Mucosa of descending colon (tissue), 3 donors: ENCODE measurements around the gene MRPS24. TPM values are rescaled to one million over a fixed set of nuclear protein-coding genes. Genes with fewer than 3 reads are reported as not detected.

Source experiments
- ATAC-seq: fragments of 200-7000 bp; cut with Tn5 transposase; one replicate; pipeline ENCODE4 v1.9.1; 2020; ENCODE audit warnings: mild to moderate bottlenecking, moderate library complexity
- DNase-seq, 3 donors: peaks; one replicate each; pipeline ENCODE4 v3.0.0-alpha.2; 2020
- H3K36me3 ChIP-seq: fragments of 200-600 bp; one replicate; pipeline ENCODE4 v1.8.0; 2021; ENCODE audit warnings: low read depth, mild to moderate bottlenecking
- H3K4me1 ChIP-seq: fragments of 200-600 bp; one replicate; pipeline ENCODE4 v1.8.0; 2021; ENCODE audit warnings: low read depth, mild to moderate bottlenecking
- H3K4me3 ChIP-seq: fragments of 200-600 bp; one replicate; pipeline ENCODE4 v1.8.0; 2021; ENCODE audit warnings: mild to moderate bottlenecking
- H3K9me3 ChIP-seq: fragments of 200-600 bp; one replicate; pipeline ENCODE4 v1.8.0; 2021; ENCODE audit warnings: mild to moderate bottlenecking
- CTCF ChIP-seq: fragments of 200-600 bp; IDR thresholded peaks from one replicate; pipeline ENCODE4 v1.8.0; 2022; ENCODE audit warnings: antibody characterized with exemption, mild to moderate bottlenecking
- intact Hi-C, 2 donors: fragments of 100-400 bp; cut with DNase I in 1 of 2; cut with micrococcal nuclease in 1 of 2; formaldehyde crosslinking; loops; one replicate each; pipeline versions ENCODE4 v1.11.0 to v1.11.1; 2022; cut with DNase I, micrococcal nuclease
- total RNA-seq, 3 donors: library from RNA; stranded (reverse); fragmentation: NEBNext Ultra II Directional in 2 of 3; extraction: Animal tissue kit (Norgen Biotek cat#: 25700) in 2 of 3; gene quantifications; one replicate each; pipeline versions ENCODE4 v1.2.1 to v1.2.4, GENCODE V29; 2021 to 2023
- donor health status: DM: no; HTN: no; CAD: no; lungs with moderate emphysema.
- donor health status: DM: no; HTN: no; CAD: no.
- donor health status: DM: no; HTN: yes; CAD: no.

The MRPS24 gene
- total RNA-seq, 3 donors from 2014 or later = 86.4 to 93.1 (median 90.2) TPM

GRCh38 chr7:43891069-43891955, 22.0 kb upstream of the MRPS24 start:
- intact Hi-C loops = no loop called here
- Histone ChIP-seq H3K4me1 (peaks cover 7% of the 10 kb centered on the region), H3K36me3 (no peaks in the 10 kb centered on the region), H3K4me3 (no peak overlapping the region), H3K9me3 (no peaks in the 10 kb centered on the region)
- TF ChIP-seq CTCF = no peak
- ATAC-seq (no peak), DNase-seq (no peak)

- Histone ChIP-seq H3K9me3 (no peaks in the 10 kb centered on the region), H3K4me3 (no peak overlapping the region), H3K4me1 (peaks cover 7% of the 10 kb centered on the region), H3K36me3 (no peaks in the 10 kb centered on the region)
- no peak for DNase-seq
- ATAC-seq = no peak
- intact Hi-C loops = no loop called here
- TF ChIP-seq CTCF = no peak
These were observed 21.2 kb upstream of the MRPS24 start for GRCh38 chr7:43890468-43890867.

- Histone ChIP-seq H3K36me3 (no peaks in the 10 kb centered on the region), H3K4me3 (no peak overlapping the region), H3K9me3 (no peaks in the 10 kb centered on the region), H3K4me1 (peaks cover 7% of the 10 kb centered on the region)
- no peak for DNase-seq
- no peak for ATAC-seq
- no peak for TF ChIP-seq CTCF
- intact Hi-C loops = no loop called here
These were observed 20.0 kb upstream of the MRPS24 start for GRCh38 chr7:43888993-43889945.

GRCh38 chr7:43884617-43885016, 15.3 kb upstream of the MRPS24 start:
- ATAC-seq = no peak
- no peaks in the 10 kb centered on the region for H3K36me3 ChIP-seq

More at GRCh38 chr7:43884617-43885016, 15.3 kb upstream of the MRPS24 start:
- intact Hi-C loops = no loop called here
- Histone ChIP-seq H3K4me1 (peaks cover 4% of the 10 kb centered on the region), H3K4me3 (no peak overlapping the region), H3K9me3 (no peaks in the 10 kb centered on the region)
- TF ChIP-seq CTCF = no peak
- no peak for DNase-seq
